RWPE2 (cell line): ENCODE results near the gene ARMH4.
A peak's percentile ranks its signal among the peaks of the same experiment; 100 is the strongest.

ENCODE experiments used
- ATAC-seq: fragments of 200-7000 bp; cut with Tn5 transposase; 3 replicates; pipeline ENCODE4 v1.9.1; 2021; ENCODE audit warnings: low read depth
- DNase-seq: peaks from one replicate; pipeline ENCODE4 v3.0.0-alpha.2; 2020; ENCODE audit warnings: low spot score
- H3K27ac ChIP-seq: fragments of 450-650 bp; 2 replicates; pipeline ENCODE4 v1.5.1; 2017; ENCODE audit warnings: mild to moderate bottlenecking; ENCODE audit not compliant: poor library complexity, severe bottlenecking
- H3K27me3 ChIP-seq: fragments of 250-450 bp; sonication (Bioruptor Pico); 2 replicates; pipeline ENCODE4 v1.5.1; 2021; ENCODE audit warnings: mild to moderate bottlenecking, moderate library complexity; ENCODE audit not compliant: insufficient read depth, poor library complexity, severe bottlenecking
- H3K36me3 ChIP-seq: fragments of 250-450 bp; sonication (Bioruptor Pico); 2 replicates; pipeline ENCODE4 v1.5.1; 2020; ENCODE audit warnings: low read depth, mild to moderate bottlenecking, moderate library complexity
- H3K4me1 ChIP-seq: fragments of 250-450 bp; sonication (Bioruptor Pico); 2 replicates; pipeline ENCODE4 v1.5.1; 2021; ENCODE audit warnings: mild to moderate bottlenecking, moderate library complexity; ENCODE audit not compliant: insufficient read depth, poor library complexity, severe bottlenecking
- H3K4me3 ChIP-seq: fragments of 250-450 bp; sonication (Bioruptor Pico); 2 replicates; pipeline ENCODE4 v1.5.1; 2021; ENCODE audit warnings: mild to moderate bottlenecking, moderate library complexity; ENCODE audit not compliant: severe bottlenecking
- H3K9me3 ChIP-seq: fragments of 250-450 bp; sonication (Bioruptor Pico); 2 replicates; pipeline ENCODE4 v1.5.1; 2021; ENCODE audit warnings: mild to moderate bottlenecking, moderate library complexity; ENCODE audit not compliant: severe bottlenecking
- CTCF ChIP-seq: fragments of 450-650 bp; IDR thresholded peaks from one replicate; pipeline ENCODE4 v1.5.1; 2017; ENCODE audit warnings: mild to moderate bottlenecking, moderate library complexity; ENCODE audit not compliant: poor library complexity, severe bottlenecking

The ARMH4 gene

DNA sequence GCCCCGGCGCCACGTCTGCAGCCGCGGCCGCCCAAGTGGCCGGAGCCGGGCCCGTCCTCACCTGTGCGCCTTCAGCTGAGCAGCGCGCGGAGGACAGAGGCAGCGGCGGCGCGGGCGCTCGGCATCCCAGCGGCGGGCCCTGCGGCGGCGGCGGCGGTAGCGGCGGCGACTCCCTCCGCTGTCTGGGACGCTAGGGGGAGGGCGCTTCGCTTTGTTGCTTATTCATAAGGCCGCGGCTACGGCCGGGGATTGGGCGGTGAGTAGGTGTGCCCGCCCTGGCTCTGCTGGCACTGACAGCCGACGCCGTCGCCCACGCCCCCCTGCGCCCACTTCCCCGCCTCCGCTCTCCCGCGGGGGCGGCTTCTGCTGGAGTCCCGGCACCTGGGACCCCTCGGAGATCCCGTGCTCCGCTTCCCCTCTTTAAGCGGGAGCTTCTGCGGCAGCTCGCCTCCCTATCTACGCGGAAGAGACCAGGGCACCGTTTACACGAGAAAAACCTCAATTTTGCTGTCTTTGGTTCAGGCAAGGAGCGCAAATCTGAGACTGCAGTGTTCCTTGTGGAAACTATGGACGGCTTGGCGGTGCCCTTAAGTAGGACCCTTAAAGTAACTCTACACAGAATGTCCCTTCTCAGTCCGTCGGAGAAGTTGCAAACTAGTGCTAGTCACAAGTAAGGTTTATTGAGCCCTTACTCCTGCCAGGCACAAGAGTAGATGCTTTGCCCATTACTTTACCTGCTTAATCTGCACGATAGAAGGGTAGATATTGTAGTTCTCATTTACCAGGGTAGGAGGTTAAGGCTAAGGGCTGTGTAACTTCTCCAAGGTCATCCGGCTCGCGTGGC, at the start of gene ARMH4:
Gene ARMH4, minus strand, starts transcription at position 200 of the 844 bp plus-strand sequence. CDS start 12,855 bp downstream, outside the sequence.
- TF ChIP-seq CTCF, result no peak

GRCh38 chr14:58200846-58201245, 48.8 kb upstream of the ARMH4 start:
- no peak for TF ChIP-seq CTCF
- Histone ChIP-seq H3K36me3 (peaks cover 31% of the 10 kb centered on the region), H3K27ac (peak overlapping the region; percentile 50), H3K27me3 (no peaks in the 10 kb centered on the region), H3K4me1 (peaks cover 9% of the 10 kb centered on the region), H3K4me3 (peak overlapping the region; percentile 89), H3K9me3 (no peaks in the 10 kb centered on the region)
- DNase-seq, result no peak
- ATAC-seq, result no peak

More for the DNA sequence above, at the start of gene ARMH4:
- H3K27me3 ChIP-seq, result peaks cover 45% of the 10 kb centered on the region
- peak; percentile 89 for DNase-seq
- H3K27ac ChIP-seq, result no peak within 1 kb of the TSS
- ATAC-seq, result peak; percentile 93
- H3K4me3 ChIP-seq, result peak within 1 kb of the TSS; percentile 41
- H3K36me3 ChIP-seq, result no peaks in the 10 kb centered on the region
- H3K9me3 ChIP-seq, result no peaks in the 10 kb centered on the region
- H3K4me1 ChIP-seq, result no peaks in the 10 kb centered on the region

- Histone ChIP-seq H3K4me1 (peaks cover 9% of the 10 kb centered on the region), H3K27me3 (no peaks in the 10 kb centered on the region), H3K27ac (peak overlapping the region; percentile 50), H3K36me3 (peaks cover 27% of the 10 kb centered on the region), H3K4me3 (peak overlapping the region; percentile 89), H3K9me3 (no peaks in the 10 kb centered on the region)
- TF ChIP-seq CTCF, result no peak
- ATAC-seq (peak; percentile 2; the same call in 1 of the 3 replicates), DNase-seq (no peak)
Observed at GRCh38 chr14:58200480-58200841, 48.4 kb upstream of the ARMH4 start.

GRCh38 chr14:58199726-58200479, 47.9 kb upstream of the ARMH4 start, which contains the start of gene ACTR10:
TSS of gene ACTR10 (plus strand) at chr14:58200149. CDS start at chr14:58200218, 69 bp downstream.
- ATAC-seq (peak; percentile 95), DNase-seq (peak; percentile 96)
- Histone ChIP-seq H3K27ac (peak within 1 kb of the TSS; percentile 50), H3K27me3 (no peaks in the 10 kb centered on the region), H3K4me3 (peak within 1 kb of the TSS; percentile 89), H3K4me1 (peaks cover 9% of the 10 kb centered on the region), H3K9me3 (no peaks in the 10 kb centered on the region), H3K36me3 (peaks cover 25% of the 10 kb centered on the region)
- TF ChIP-seq CTCF, result no peak
